Measurements from ENCODE around the gene TMEM190. TPM values are rescaled to one million over a fixed set of nuclear protein-coding genes. Genes with fewer than 3 reads are reported as not detected.

Gene TMEM190
- total RNA-seq, 1 experiment from 2014 or later = 0.74 TPM

GRCh38 chr19:55385724-55386492 lies 9.3 kb downstream of the TMEM190 start, which contains the start of gene RPL28:
TSS of gene RPL28 (plus strand) at chr19:55385932. CDS start at chr19:55386358, 426 bp downstream.
- peak within 1 kb of the TSS; percentile 83 to 98 for H3K4me3 ChIP-seq (ENCODE audit: low read depth in 2 of 2, low read length in 2 of 2)
- no peaks in the 10 kb centered on the region for H3K9me3 ChIP-seq (ENCODE audit: control insufficient read depth, insufficient read depth, low read depth, low read length)
- peak; percentile 99 for DNase-seq (ENCODE audit: low read depth, low spot score)
- H3K36me3 ChIP-seq (ENCODE audit: control insufficient read depth, insufficient read depth, low read length) = peaks cover 22% of the 10 kb centered on the region
- TF ChIP-seq CTCF (IDR thresholded peaks at IDR 0.05) (no peak), TCF7L2 (IDR thresholded peaks at IDR 0.05; ENCODE audit: low read depth, low read length) (no peak), POLR2AphosphoS5 (IDR thresholded peaks at IDR 0.05; ENCODE audit: low read depth, low read length) (peak; percentile 100), REST (IDR thresholded peaks at IDR 0.05; ENCODE audit: insufficient read depth in 1 of 2, low read depth in 2 of 2, low read length in 1 of 2) (peak in 1 of 2 experiments; percentile 81; a peak in 2 of 4 replicates), SIN3A (IDR thresholded peaks at IDR 0.05; ENCODE audit: borderline replicate concordance, insufficient read depth, low read depth, low read length) (peak; percentile 98; the same call in 1 of the 2 replicates)
- ATAC-seq = peak; percentile 76
- H3K4me1 ChIP-seq (ENCODE audit: control insufficient read depth, insufficient read depth, low read length) = peaks cover 45% of the 10 kb centered on the region
- intact Hi-C loops (cut with micrococcal nuclease; ENCODE audit: unreplicated experiment) (no loop called here), in situ Hi-C loops (cut with HindIII; ENCODE audit: low pct_unique_long_range_greater_than_20kb, low sequenced_read_pairs) (no loop called here)
- ChIA-PET CTCF (interaction anchor here (0.7 kb wide), 1 partner anchor 47 kb away, joined by 3 read pairs; no protein-coding TSS in a partner anchor), POLR2A (no interaction called here)
- H3K27ac ChIP-seq (ENCODE audit: low read length) = peak within 1 kb of the TSS; percentile 97
- H3K27me3 ChIP-seq (ENCODE audit: control insufficient read depth, insufficient read depth, low read length) = no peaks in the 10 kb centered on the region
- TSS peak; percentile 92 for BruUV-seq (replicated peaks)

GRCh38 chr19:55386493-55386971 lies 9.9 kb downstream of the TMEM190 start:
- no peak for TF ChIP-seq CTCF (IDR thresholded peaks at IDR 0.05)
- no peak for TF ChIP-seq POLR2AphosphoS5 (IDR thresholded peaks at IDR 0.05; ENCODE audit: low read depth, low read length)
- no peak for TF ChIP-seq SIN3A (IDR thresholded peaks at IDR 0.05; ENCODE audit: borderline replicate concordance, insufficient read depth, low read depth, low read length)
- no peak for TF ChIP-seq REST (IDR thresholded peaks at IDR 0.05; ENCODE audit: insufficient read depth in 1 of 2, low read depth in 2 of 2, low read length in 1 of 2)
- TF ChIP-seq TCF7L2 (IDR thresholded peaks at IDR 0.05; ENCODE audit: low read depth, low read length) = no peak
- peaks cover 22% of the 10 kb centered on the region for H3K36me3 ChIP-seq (ENCODE audit: control insufficient read depth, insufficient read depth, low read length)
- H3K4me1 ChIP-seq (ENCODE audit: control insufficient read depth, insufficient read depth, low read length) = peaks cover 51% of the 10 kb centered on the region
- DNase-seq (ENCODE audit: low read depth, low spot score) = no peak
- H3K27me3 ChIP-seq (ENCODE audit: control insufficient read depth, insufficient read depth, low read length) = no peaks in the 10 kb centered on the region
- ChIA-PET POLR2A (interaction anchor here (0.5 to 0.6 kb wide), 2 partner anchors 238 to 322 kb away, joined by 3 read pairs; partner anchors contain the start of gene ZNF784), CTCF (interaction anchor here (0.6 kb wide), 1 partner anchor 122 kb away, joined by 8 read pairs; no protein-coding TSS in a partner anchor)
- intact Hi-C loops (cut with micrococcal nuclease; ENCODE audit: unreplicated experiment) = no loop called here
- H3K9me3 ChIP-seq (ENCODE audit: control insufficient read depth, insufficient read depth, low read depth, low read length) = no peaks in the 10 kb centered on the region
- H3K27ac ChIP-seq (ENCODE audit: low read length) = peak overlapping the region; percentile 97
- ATAC-seq = no peak
- in situ Hi-C loops (cut with HindIII; ENCODE audit: low pct_unique_long_range_greater_than_20kb, low sequenced_read_pairs) = no loop called here
- no TSS peak for BruUV-seq (replicated peaks)
- peak overlapping the region; percentile 83 to 98 for H3K4me3 ChIP-seq (ENCODE audit: low read depth in 2 of 2, low read length in 2 of 2)
